B cell (primary cell): ENCODE measurements around the gene PTPN1. TPM values are rescaled to one million over a fixed set of nuclear protein-coding genes. Genes with fewer than 3 reads are reported as not detected.
A peak's percentile ranks its signal among the peaks of the same experiment; 100 is the strongest.

Experiments used
- ATAC-seq: fragments of 200-7000 bp; cut with Tn5 transposase; one replicate; pipeline ENCODE4 v1.10.0; 2021; ENCODE audit warnings: low read depth, mild to moderate bottlenecking, moderate number of reproducible peaks, moderate library complexity
- CTCF ChIA-PET: fragments of 350-600 bp; sonication (Branson Sonifier 250); formaldehyde crosslinking; loops from one replicate; lab custom pipeline; 2021; ENCODE audit warnings: antibody characterized with exemption, inconsistent platforms; lab: Charles Lee
- POLR2A ChIA-PET: fragments of 350-600 bp; sonication (Branson Sonifier 250); formaldehyde crosslinking; loops from one replicate; lab custom pipeline; 2021; ENCODE audit warnings: antibody characterized with exemption; lab: Charles Lee
- DNase-seq: peaks from one replicate; pipeline ENCODE4 v3.0.0; 2013
- H2AFZ ChIP-seq: 2 replicates; pipeline ENCODE4 v1.6.1; 2012; ENCODE audit warnings: mild to moderate bottlenecking, low read depth, low read length; ENCODE audit not compliant: insufficient read depth, poor library complexity, severe bottlenecking
- H3K27ac ChIP-seq, 2 donors: 1 replicate in 1 of 2; 2 replicates in 1 of 2; pipeline ENCODE4 v1.5.1; 2012 to 2013; ENCODE audit warnings: low read length in 2 of 2, mild to moderate bottlenecking in 2 of 2, moderate library complexity in 1 of 2
- H3K27me3 ChIP-seq, 4 experiments: fragments of 200-600 bp in 1 of 4; sonication (generic) in 1 of 4; replicated peaks in 1 of 4; 1 replicate in 2 of 4; 2 replicates in 2 of 4; pipeline versions ENCODE4 v1.6.1 to v1.7.0; 2013 to 2016; ENCODE audit warnings: low read length in 3 of 4, mild to moderate bottlenecking in 2 of 4, mixed read lengths in 1 of 4, moderate library complexity in 1 of 4; ENCODE audit not compliant: insufficient read depth in 4 of 4, control insufficient read depth in 3 of 4; ENCODE audit errors: control extremely low read depth in 1 of 4
- H3K36me3 ChIP-seq, 2 experiments: replicated peaks in 1 of 2; 1 replicate in 1 of 2; 2 replicates in 1 of 2; pipeline versions ENCODE4 v1.6.1 to v1.7.1; 2013; ENCODE audit warnings: low read length in 1 of 2; ENCODE audit not compliant: insufficient read depth in 2 of 2, control insufficient read depth in 1 of 2; ENCODE audit errors: control extremely low read depth in 1 of 2, extremely low read depth in 1 of 2
- H3K4me1 ChIP-seq, 2 donors: fragments of 200-600 bp in 1 of 2; sonication (generic) in 1 of 2; 1 replicate in 1 of 2; 2 replicates in 1 of 2; pipeline versions ENCODE4 v1.5.1 to v1.6.1; 2013 to 2017; ENCODE audit warnings: low read length in 2 of 2; ENCODE audit not compliant: control insufficient read depth in 2 of 2, insufficient read depth in 2 of 2
- H3K4me2 ChIP-seq: replicated peaks from 2 replicates; pipeline ENCODE3; 2012; ENCODE audit warnings: mild to moderate bottlenecking, low read depth, low read length; ENCODE audit not compliant: poor library complexity, severe bottlenecking
- H3K4me3 ChIP-seq, 5 experiments: fragments of 200-600 bp in 1 of 5; sonication (generic) in 1 of 5; 1 replicate in 3 of 5; 2 replicates in 2 of 5; pipeline versions ENCODE4 v1.5.1 to v1.7.0; 2011 to 2016; ENCODE audit warnings: low read length in 4 of 5, mild to moderate bottlenecking in 4 of 5, low read depth in 2 of 5, control low read depth in 1 of 5, moderate library complexity in 1 of 5; ENCODE audit not compliant: insufficient read depth in 1 of 5; ENCODE audit errors: control extremely low read depth in 1 of 5, extremely low read depth in 1 of 5
- H3K79me2 ChIP-seq: fragments of 200-600 bp; sonication (generic); one replicate; pipeline ENCODE4 v1.6.0; 2016; ENCODE audit warnings: low read length; ENCODE audit not compliant: control insufficient read depth, insufficient read depth
- H3K9ac ChIP-seq: fragments of 200-600 bp; sonication (generic); 2 replicates; pipeline ENCODE4 v1.6.1; 2017; ENCODE audit warnings: mild to moderate bottlenecking, low read length, moderate library complexity
- H3K9me3 ChIP-seq, 3 donors: one replicate each; pipeline versions ENCODE4 v1.6.1 to v1.7.1; 2013; ENCODE audit warnings: low read length in 2 of 3; ENCODE audit not compliant: control insufficient read depth in 2 of 3, insufficient read depth in 1 of 3; ENCODE audit errors: control extremely low read depth in 1 of 3
- H4K20me1 ChIP-seq: 2 replicates; pipeline ENCODE4 v1.6.0; 2012; ENCODE audit warnings: mild to moderate bottlenecking, low read length; ENCODE audit not compliant: insufficient read depth, control insufficient read depth, poor library complexity, severe bottlenecking
- H3K27ac Mint-ChIP-seq: one replicate; pipeline ENCODE4 v1.8.0; 2021; ENCODE audit warnings: mixed read lengths
- H3K27me3 Mint-ChIP-seq: one replicate; pipeline ENCODE4 v1.8.0; 2021; ENCODE audit warnings: mixed read lengths
- H3K4me1 Mint-ChIP-seq: one replicate; pipeline ENCODE4 v1.8.0; 2021; ENCODE audit warnings: mixed read lengths
- H3K4me3 Mint-ChIP-seq: one replicate; pipeline ENCODE4 v1.8.0; 2021; ENCODE audit warnings: mixed read lengths
- H3K9me3 Mint-ChIP-seq: one replicate; pipeline ENCODE4 v1.8.0; 2022; ENCODE audit warnings: mixed read lengths; ENCODE audit not compliant: insufficient read depth
- EZH2 ChIP-seq: IDR thresholded peaks from 2 replicates; pipeline ENCODE4 v1.6.1; 2012; ENCODE audit warnings: borderline replicate concordance, low read depth, mild to moderate bottlenecking, moderate library complexity, low read length; ENCODE audit not compliant: insufficient read depth, poor library complexity, severe bottlenecking
- WGBS: methylation state at CpG from one replicate; pipeline ENCODE4 v1.1.5; 2013; ENCODE audit warnings: missing lambda C conversion rate; ENCODE audit not compliant: insufficient coverage; 5-methylcytosine and 5-hydroxymethylcytosine counted together
- intact Hi-C: fragments of 100-400 bp; cut with micrococcal nuclease; formaldehyde crosslinking; loops from one replicate; pipeline ENCODE4 v1.10.0; 2022
- polyA plus RNA-seq: library from polyadenylated mRNA; depleted of rRNA; stranded (reverse); fragments of >200 nt; gene quantifications from 2 replicates; pipeline ENCODE4 v1.2.3, GENCODE V29; 2012
- total RNA-seq, 2 donors: library from RNA; stranded (reverse); fragments of 120-200 nt in 1 of 2; gene quantifications; 1 replicate in 1 of 2; 2 replicates in 1 of 2; pipeline versions ENCODE4 v1.2.3 to v1.2.4, GENCODE V29; 2013 to 2022
- TF ChIP-seq, protein P1 (sequence below): fragments of 200-600 bp; IDR thresholded peaks from one replicate; pipeline ENCODE4 v1.8.0; 2022; ENCODE audit warnings: antibody characterized with exemption, mild to moderate bottlenecking

PTPN1 gene
- total and polyA plus RNA-seq, 2 donors (not counting 1 experiment from before 2014, with no cell fraction given) = 77.4 to 134 TPM

DNA sequence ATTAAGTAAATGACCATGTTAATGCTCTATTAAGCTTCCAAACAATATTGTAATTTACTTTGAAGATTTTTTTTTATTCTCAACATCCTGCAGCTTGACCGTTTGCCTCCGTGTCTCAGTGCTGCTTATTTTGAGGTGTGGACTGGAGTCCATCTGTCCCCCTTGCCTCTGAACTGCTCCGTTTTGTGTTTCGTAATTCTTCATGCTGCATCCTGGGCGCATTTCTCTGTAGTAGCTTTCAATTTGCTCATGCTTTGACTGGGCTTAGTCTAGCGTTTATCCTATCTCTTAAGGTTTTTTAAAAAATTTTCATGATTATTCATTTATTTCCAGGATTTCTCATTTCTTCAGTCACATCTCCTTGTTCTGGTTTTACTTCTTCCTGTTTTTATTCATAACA, 37.8 kb downstream of the PTPN1 start:
- Histone ChIP-seq H2AFZ (no peak overlapping the region), H3K27ac (peak overlapping the region; percentile 48 to 83), H4K20me1 (peaks cover 4% of the 10 kb centered on the region), H3K27me3 (no peaks in the 10 kb centered on the region), H3K9me3 (no peaks in the 10 kb centered on the region), H3K4me3 (peak overlapping the region in 1 of 5 experiments; percentile 12), H3K4me1 (peaks cover 92 to 94% of the 10 kb centered on the region in 2 donors), H3K4me2 (peak overlapping the region; percentile 74), H3K36me3 (peaks cover 3 to 8% of the 10 kb centered on the region in 2 experiments), H3K9ac (peak overlapping the region; percentile 12), H3K79me2 (peaks cover 99% of the 10 kb centered on the region)
- no peak for TF ChIP-seq EZH2
- TF ChIP-seq, protein P1, sequence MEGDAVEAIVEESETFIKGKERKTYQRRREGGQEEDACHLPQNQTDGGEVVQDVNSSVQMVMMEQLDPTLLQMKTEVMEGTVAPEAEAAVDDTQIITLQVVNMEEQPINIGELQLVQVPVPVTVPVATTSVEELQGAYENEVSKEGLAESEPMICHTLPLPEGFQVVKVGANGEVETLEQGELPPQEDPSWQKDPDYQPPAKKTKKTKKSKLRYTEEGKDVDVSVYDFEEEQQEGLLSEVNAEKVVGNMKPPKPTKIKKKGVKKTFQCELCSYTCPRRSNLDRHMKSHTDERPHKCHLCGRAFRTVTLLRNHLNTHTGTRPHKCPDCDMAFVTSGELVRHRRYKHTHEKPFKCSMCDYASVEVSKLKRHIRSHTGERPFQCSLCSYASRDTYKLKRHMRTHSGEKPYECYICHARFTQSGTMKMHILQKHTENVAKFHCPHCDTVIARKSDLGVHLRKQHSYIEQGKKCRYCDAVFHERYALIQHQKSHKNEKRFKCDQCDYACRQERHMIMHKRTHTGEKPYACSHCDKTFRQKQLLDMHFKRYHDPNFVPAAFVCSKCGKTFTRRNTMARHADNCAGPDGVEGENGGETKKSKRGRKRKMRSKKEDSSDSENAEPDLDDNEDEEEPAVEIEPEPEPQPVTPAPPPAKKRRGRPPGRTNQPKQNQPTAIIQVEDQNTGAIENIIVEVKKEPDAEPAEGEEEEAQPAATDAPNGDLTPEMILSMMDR = no peak
- Mint-ChIP-seq H3K27me3 (no peaks in the 10 kb centered on the region), H3K4me1 (peaks cover 58% of the 10 kb centered on the region), H3K4me3 (peak overlapping the region; percentile 75), H3K27ac (peak overlapping the region; percentile 85), H3K9me3 (no peaks in the 10 kb centered on the region)
- WGBS = 68% methylated on average over 4 of the region's 6 CpGs
- ChIA-PET POLR2A (interaction anchor here (0.7 to 1.0 kb wide), 3 partner anchors 11 to 29 kb away, joined by 3 read pairs; no protein-coding TSS in a partner anchor), CTCF (interaction anchor here (0.7 to 8.8 kb wide), 13 partner anchors 10 to 79 kb away, joined by 3 to 79 read pairs (median 4); partner anchors contain the start of gene PTPN1)
- intact Hi-C loops = loop anchor here (1.0 to 10.0 kb wide), 4 partner anchors 10 to 267 kb away; no protein-coding TSS in a partner anchor
- ATAC-seq (no peak), DNase-seq (no peak)

GRCh38 chr20:50548396-50548795, 38.2 kb downstream of the PTPN1 start:
- H3K4me3 Mint-ChIP-seq = peak overlapping the region; percentile 75
- ATAC-seq (no peak), DNase-seq (no peak)
- Histone ChIP-seq H4K20me1 (peaks cover 4% of the 10 kb centered on the region), H3K36me3 (peaks cover 3 to 12% of the 10 kb centered on the region in 2 experiments), H3K27ac (peak overlapping the region; percentile 19 to 83), H3K9ac (no peak overlapping the region), H3K4me1 (peaks cover 90 to 93% of the 10 kb centered on the region in 2 donors), H3K27me3 (no peaks in the 10 kb centered on the region), H3K79me2 (peaks cover 99% of the 10 kb centered on the region), H2AFZ (no peak overlapping the region), H3K4me3 (peak overlapping the region in 1 of 5 experiments; percentile 12), H3K4me2 (peak overlapping the region; percentile 74), H3K9me3 (no peaks in the 10 kb centered on the region)
- TF ChIP-seq EZH2 = no peak
- TF ChIP-seq, protein P1 = no peak
- no peaks in the 10 kb centered on the region for H3K27me3 Mint-ChIP-seq
- 100% methylated on average over 1 of the region's 5 CpGs for WGBS
- POLR2A ChIA-PET = interaction anchor here (0.6 to 1.0 kb wide), 4 partner anchors 11 to 56 kb away, joined by 3 to 6 read pairs (median 3); no protein-coding TSS in a partner anchor
- H3K4me1 Mint-ChIP-seq = peaks cover 53% of the 10 kb centered on the region
- peak overlapping the region; percentile 85 for H3K27ac Mint-ChIP-seq
- CTCF ChIA-PET = interaction anchor here (0.7 to 8.8 kb wide), 14 partner anchors 11 to 79 kb away, joined by 3 to 79 read pairs (median 4); partner anchors contain the start of gene PTPN1
- intact Hi-C loops = loop anchor here (1.0 to 10.0 kb wide), 2 partner anchors 10 to 266 kb away; no protein-coding TSS in a partner anchor
- H3K9me3 Mint-ChIP-seq = no peaks in the 10 kb centered on the region
